ENCODE data around the gene SLC4A2.
"Not testable (repeated sequence)": the region's sequence is repeated elsewhere in the genome, so short reads cannot be mapped to it uniquely, and the experiment has no call there.

SLC4A2 gene

GRCh38 chr7:151011097-151011409, 48.3 kb upstream of the SLC4A2 start:
- TF ChIP-seq ARNTL (CRISPR knock-in tag; IDR thresholded peaks at IDR 0.05; ENCODE audit: borderline replicate concordance, low read depth) (no peak), CREB5 (CRISPR knock-in tag; IDR thresholded peaks at IDR 0.05; ENCODE audit: low read depth) (no peak), ISL1 (CRISPR knock-in tag; IDR thresholded peaks at IDR 0.05) (no peak), BACH2 (CRISPR knock-in tag; IDR thresholded peaks at IDR 0.05; ENCODE audit: borderline replicate concordance) (no peak), TSHZ2 (CRISPR knock-in tag; IDR thresholded peaks at IDR 0.05) (no peak), ZFP30 (CRISPR knock-in tag; IDR thresholded peaks at IDR 0.05) (no peak), CSDC2 (CRISPR knock-in tag; IDR thresholded peaks at IDR 0.05) (no peak), ZNF565 (CRISPR knock-in tag; conservative IDR thresholded peaks at IDR 0.05; ENCODE audit: low read depth) (no peak), GLIS3 (CRISPR knock-in tag; IDR thresholded peaks at IDR 0.05) (no peak), POU6F1 (CRISPR knock-in tag; IDR thresholded peaks at IDR 0.05; ENCODE audit: borderline replicate concordance, low read depth) (no peak), PATZ1 (CRISPR knock-in tag; IDR thresholded peaks at IDR 0.05; ENCODE audit: borderline replicate concordance) (no peak), PPARA (CRISPR knock-in tag; IDR thresholded peaks at IDR 0.05; ENCODE audit: borderline replicate concordance) (no peak), ESRRG (CRISPR knock-in tag; IDR thresholded peaks at IDR 0.05) (no peak), OSR1 (CRISPR knock-in tag; IDR thresholded peaks at IDR 0.05) (no peak), ZFP3 (CRISPR knock-in tag; IDR thresholded peaks at IDR 0.05) (no peak)

GRCh38 chr7:151011616-151012015, 47.8 kb upstream of the SLC4A2 start:
- ATAC-seq, result not testable (repeated sequence)

More at GRCh38 chr7:151011097-151011409, 48.3 kb upstream of the SLC4A2 start:
- ATAC-seq, result no peak

GRCh38 chr7:151012031-151012692, 47.2 kb upstream of the SLC4A2 start:
- no peak for ATAC-seq
- TF ChIP-seq TCF4 (CRISPR knock-in tag; IDR thresholded peaks at IDR 0.05; ENCODE audit: borderline replicate concordance), result no peak
- TF ChIP-seq TSHZ2 (CRISPR knock-in tag; IDR thresholded peaks at IDR 0.05), result no peak
- TF ChIP-seq ISL1 (CRISPR knock-in tag; IDR thresholded peaks at IDR 0.05), result no peak
- TF ChIP-seq BACH2 (CRISPR knock-in tag; IDR thresholded peaks at IDR 0.05; ENCODE audit: borderline replicate concordance), result no peak
- no peak for TF ChIP-seq ARNTL (CRISPR knock-in tag; IDR thresholded peaks at IDR 0.05; ENCODE audit: borderline replicate concordance, low read depth)
- no peak for TF ChIP-seq TOX (CRISPR knock-in tag; IDR thresholded peaks at IDR 0.05; ENCODE audit: borderline replicate concordance)
- TF ChIP-seq ZNF70 (CRISPR knock-in tag; IDR thresholded peaks at IDR 0.05), result no peak
- no peak for TF ChIP-seq SNAI2 (CRISPR knock-in tag; IDR thresholded peaks at IDR 0.05)
- no peak for TF ChIP-seq OSR1 (CRISPR knock-in tag; IDR thresholded peaks at IDR 0.05)
- TF ChIP-seq PPARA (CRISPR knock-in tag; IDR thresholded peaks at IDR 0.05; ENCODE audit: borderline replicate concordance), result no peak
- TF ChIP-seq ZFP3 (CRISPR knock-in tag; IDR thresholded peaks at IDR 0.05), result no peak
- no peak for TF ChIP-seq CSRNP3 (CRISPR knock-in tag; IDR thresholded peaks at IDR 0.05)
- TF ChIP-seq ZNF565 (CRISPR knock-in tag; conservative IDR thresholded peaks at IDR 0.05; ENCODE audit: low read depth), result no peak
- TF ChIP-seq CSDC2 (CRISPR knock-in tag; IDR thresholded peaks at IDR 0.05), result no peak
- TF ChIP-seq ZC3H10 (CRISPR knock-in tag; IDR thresholded peaks at IDR 0.05), result no peak
